ENCODE measurements around the gene ENPP7.

Gene ENPP7

GRCh38 chr17:79732804-79733691 is 2.3 kb downstream of the ENPP7 start:
- peak; percentile 66 for DNase-seq

- DNase-seq, result no peak
Observed at GRCh38 chr17:79733692-79734070, 2.9 kb downstream of the ENPP7 start.

GRCh38 chr17:79735096-79735495 is 4.4 kb downstream of the ENPP7 start:
- no peak for DNase-seq

DNA sequence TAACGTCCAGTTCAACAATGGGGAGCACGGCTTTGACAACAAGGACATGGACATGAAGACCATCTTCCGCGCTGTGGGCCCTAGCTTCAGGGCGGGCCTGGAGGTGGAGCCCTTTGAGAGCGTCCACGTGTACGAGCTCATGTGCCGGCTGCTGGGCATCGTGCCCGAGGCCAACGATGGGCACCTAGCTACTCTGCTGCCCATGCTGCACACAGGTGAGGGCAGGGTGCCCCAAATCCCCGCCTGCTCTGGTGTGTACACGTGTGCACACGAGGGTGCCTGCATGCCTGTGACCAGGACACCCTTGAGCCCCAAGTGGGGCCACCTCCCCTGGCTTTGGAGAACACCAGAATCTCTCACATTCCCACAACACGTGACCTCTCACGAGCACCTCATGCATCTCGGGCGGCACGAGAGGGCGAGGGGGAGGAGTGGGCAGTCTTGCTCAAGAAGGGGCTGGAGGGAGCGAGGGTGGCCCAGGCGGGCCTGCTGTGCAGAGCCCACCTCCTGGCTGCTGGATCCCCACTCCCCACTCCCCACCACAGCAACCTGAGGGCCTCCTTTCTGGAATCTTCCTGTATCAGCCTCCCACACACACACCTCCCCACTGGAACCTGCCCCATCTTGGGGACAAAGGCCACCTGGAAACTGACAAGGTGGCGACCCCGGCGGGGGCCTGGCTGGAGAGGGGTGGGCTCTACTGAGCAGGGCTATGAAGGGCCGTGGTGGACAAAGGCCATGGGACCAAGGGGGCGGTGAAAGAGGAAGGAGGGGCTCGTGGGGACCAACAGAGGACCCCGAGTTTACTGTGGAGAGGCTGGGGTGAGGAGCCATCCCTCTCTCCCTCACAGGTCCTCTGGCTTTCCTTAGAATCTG is 6.5 kb downstream of the ENPP7 start:
- no peak for DNase-seq

- DNase-seq, result no peak
Observed at GRCh38 chr17:79737922-79738578, 7.3 kb downstream of the ENPP7 start.

DNA sequence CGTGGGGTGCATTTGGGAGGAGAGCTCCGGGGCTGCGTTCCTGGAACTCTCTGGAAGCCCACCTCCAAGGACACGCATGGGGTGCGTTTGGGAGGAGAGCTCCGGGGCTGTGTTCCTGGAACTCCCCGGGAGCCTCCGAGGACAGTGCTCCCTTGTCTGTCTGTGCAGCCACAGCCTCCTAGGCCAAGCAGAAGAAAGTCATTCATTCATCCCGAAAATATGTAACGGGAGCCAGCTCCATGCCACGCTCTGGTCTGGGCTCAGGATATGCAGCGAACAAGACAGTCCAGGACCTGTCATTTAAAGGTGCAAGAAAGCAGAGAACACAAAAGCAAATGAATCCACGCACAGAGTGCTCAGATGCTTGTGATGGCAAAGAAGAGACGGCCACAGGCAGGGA is 7.9 kb downstream of the ENPP7 start:
- no peak for DNase-seq

GRCh38 chr17:79739148-79740062 is 8.7 kb downstream of the ENPP7 start:
- DNase-seq, result no peak

GRCh38 chr17:79740413-79740812 is 9.7 kb downstream of the ENPP7 start:
- DNase-seq, result no peak

DNA sequence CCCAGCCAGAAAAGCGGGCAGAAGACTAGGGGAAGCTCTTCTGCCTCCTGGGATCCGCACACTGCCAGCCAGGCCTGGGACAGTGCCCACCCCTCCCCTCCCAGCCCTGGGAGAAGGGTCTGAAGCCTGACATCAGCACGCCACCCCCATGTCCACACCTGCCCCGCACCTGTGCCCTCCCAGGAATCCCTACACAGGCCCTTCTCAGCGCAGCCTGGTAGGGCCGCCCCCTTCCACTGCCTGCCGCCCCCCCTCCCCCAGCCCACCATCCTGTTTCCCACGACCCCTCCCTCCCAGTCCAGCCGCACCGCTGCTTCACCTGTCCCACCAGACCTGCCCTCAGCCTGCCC is 10.6 kb downstream of the ENPP7 start:
- DNase-seq, result no peak

DNA sequence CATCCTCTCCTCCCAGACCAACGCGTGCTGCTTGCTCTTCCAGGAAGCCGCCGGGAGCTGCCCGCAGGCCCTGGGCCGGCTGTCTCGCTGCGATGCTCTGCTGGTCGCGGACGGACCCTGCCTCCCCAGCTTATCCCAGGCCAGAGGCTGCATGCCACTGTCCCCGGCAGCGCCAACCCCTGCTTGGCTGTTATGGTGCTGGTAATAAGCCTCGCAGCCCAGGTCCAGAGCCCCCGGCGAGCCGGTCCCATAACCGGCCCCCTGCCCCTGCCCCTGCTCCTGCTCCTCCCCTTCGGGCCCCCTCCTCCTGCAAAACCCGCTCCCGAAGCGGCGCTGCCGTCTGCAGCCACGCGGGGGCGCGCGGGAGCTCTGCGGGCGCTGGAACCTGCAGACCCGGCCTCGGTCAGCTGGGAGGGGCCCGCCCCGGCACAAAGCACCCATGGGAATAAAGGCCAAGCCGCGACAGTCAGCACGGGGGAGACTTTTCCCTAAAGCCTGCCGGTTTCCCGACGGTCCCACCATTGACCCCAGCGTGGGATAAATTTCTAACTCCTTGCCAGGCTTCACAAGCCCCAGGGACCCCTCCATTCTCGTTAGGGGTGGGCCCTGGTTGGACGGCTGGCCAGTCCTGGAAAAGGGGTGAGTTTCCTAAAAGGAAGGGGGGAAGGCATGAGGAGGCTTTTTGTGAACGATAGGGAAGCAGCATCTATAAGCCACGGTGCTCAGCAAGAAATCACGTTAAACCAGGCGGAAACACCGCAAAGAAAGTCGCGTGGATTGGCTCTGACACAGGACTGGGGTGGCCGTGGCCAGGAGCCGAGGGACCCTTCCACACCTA is 11.2 kb downstream of the ENPP7 start:
- DNase-seq, result peak; percentile 62

DNA sequence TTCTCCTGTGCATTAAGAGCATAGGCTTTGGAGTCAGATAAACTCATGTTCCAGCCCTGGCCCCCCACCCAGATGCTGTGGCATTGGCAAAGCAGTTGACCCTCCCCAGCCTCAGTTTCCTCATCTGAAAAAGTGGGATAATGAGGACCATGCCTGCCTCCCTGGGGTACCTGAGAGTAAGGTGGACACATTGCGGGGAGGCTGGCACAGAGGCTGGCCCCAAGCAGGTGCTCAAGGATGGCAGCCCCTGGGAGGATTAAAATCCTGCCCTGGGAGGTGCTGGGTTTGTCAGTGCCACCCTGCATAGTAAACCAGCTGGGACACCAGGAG is 11.8 kb downstream of the ENPP7 start:
- no peak for DNase-seq

GRCh38 chr17:79742951-79743476 is 12.3 kb downstream of the ENPP7 start:
- DNase-seq, result no peak

GRCh38 chr17:79743614-79744013 is 12.9 kb downstream of the ENPP7 start:
- DNase-seq, result no peak

- DNase-seq, result peak; percentile 53
Observed at GRCh38 chr17:79745641-79746105, 14.9 kb downstream of the ENPP7 start.

DNA sequence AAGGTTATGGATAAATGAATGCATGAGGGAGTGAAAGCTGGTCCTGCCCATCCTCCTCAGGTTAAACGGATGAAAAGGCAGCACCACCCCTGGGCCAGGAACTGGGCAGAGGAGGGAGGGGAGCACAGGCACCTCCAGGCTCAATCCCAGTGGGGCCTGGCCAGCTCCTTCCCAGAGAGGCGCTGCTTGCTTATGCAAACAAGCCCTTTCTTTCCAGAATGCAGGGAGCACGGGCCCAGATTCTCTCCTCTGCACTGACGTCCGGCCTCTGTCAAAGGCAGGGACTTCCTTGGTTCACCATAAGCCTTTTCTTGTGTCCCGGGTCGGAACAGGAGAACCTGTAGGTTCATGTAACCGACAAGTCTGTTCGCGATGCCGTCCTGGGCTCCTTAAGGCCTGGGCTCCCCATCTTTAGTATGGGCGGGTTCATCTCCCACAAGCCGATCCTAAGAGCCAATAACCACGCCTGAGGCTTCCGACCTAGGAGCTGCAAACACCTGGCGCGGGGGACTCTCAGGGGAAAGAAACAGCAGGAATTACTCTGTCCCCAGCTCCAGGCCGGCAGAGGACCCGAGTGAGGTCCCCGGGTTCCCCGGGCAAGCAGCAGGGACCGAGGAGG is 16.3 kb downstream of the ENPP7 start:
- no peak for DNase-seq

GRCh38 chr17:79747508-79748294 is 17.0 kb downstream of the ENPP7 start:
- DNase-seq, result no peak

DNA sequence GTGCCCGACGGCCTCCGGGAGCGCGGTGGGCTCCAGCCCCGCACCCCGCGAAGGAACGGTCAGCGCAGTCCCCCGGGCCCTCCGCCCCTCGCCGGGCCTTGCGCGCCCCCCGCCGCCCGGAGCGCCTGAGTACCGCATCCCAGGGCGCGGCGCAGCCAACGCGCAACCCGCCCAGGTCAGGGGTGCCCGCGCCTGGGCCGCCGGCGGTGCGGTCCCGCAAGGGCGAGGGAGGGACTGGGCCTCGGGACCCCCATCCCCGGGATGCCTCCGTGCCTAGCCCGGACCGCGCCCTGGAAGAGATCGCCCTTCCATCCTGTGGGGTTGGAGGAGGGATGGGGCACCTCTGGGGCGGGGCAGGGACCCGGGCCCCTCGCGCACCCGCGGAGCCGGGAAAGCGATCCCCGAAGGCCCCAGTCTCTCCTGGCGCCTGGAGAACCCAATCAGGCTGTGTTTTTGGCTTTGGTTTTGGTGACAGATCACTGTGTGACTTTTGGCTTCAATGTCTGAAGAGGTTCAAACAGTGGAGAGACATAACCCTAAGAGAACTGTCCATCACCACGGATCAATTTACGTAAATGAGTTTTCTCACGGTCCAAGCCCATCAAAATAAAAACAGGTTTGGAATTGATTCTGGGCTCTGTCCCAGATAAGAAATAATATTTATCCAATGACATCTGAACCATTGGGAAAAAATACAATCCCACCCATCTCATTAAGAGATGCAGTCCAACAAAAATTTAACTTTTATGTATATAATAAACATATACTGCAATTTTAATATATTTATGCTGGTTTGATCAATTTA is 17.8 kb downstream of the ENPP7 start:
- DNase-seq, result no peak

DNA sequence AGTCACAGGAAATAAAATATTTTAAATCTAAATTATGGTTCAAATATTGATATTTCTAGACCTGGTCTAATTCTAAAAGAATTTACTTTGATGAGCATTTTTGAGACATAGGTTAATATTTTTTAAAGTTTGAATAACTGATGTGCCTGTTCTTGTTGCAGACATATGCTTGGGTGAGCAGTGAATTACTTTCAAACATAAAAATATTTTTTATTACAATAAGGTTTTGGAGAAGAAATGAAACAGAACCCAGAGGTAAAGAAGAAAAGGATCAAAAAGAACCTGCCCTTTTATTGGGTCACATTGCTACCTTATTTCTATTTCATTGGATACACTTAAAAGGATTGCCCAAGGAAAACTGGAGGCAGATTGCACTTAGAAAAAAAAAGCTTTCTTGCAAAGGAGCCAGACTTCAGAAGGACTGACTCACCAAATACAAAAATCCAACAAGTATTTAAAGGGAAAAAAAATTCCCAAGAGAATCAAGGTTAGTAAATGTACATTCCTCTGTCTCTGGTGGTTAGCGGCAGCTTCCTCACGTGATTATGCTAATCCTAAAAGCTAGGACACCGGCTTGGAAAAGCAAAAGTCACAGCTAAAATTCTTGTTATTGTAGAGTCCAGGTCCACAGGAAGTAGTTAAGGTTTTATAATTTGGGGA is 18.5 kb downstream of the ENPP7 start:
- no peak for DNase-seq

Data from RPMI8226 (cell line).